ENCODE data around the gene CDC26. TPM values are rescaled to one million over a fixed set of nuclear protein-coding genes. Genes with fewer than 3 reads are reported as not detected.

Gene CDC26
- total RNA-seq, 1 experiment from 2014 or later: 22.0 TPM

DNA sequence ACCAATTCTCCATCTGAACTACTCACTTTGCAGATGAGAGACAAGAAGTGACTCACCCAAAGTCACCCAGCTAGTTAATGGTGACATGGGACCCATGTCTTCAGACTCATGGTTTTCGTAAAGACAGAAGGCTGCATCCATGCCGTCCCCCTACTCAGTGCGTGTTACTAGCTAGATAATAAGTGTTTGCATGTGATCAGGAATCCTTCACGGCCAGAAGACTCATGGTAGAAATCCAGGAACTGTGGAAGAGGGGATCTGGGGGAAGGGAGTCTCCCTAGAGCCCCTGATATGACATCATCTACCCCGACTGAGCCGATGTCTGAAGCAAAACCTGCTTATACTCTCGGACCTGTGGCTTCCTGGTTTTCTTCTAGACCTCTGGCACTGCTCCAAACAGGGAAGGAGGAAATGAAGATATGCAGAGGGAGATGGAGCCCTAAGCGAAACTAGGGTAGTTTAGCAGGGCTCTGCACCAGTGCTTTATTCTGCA lies 24.5 kb upstream of the CDC26 start:
- no peak for DNase-seq (ENCODE audit: low read depth, low spot score)
- H3K27ac ChIP-seq (ENCODE audit: low read depth, low read length): no peak overlapping the region
- TF ChIP-seq, protein P1, sequence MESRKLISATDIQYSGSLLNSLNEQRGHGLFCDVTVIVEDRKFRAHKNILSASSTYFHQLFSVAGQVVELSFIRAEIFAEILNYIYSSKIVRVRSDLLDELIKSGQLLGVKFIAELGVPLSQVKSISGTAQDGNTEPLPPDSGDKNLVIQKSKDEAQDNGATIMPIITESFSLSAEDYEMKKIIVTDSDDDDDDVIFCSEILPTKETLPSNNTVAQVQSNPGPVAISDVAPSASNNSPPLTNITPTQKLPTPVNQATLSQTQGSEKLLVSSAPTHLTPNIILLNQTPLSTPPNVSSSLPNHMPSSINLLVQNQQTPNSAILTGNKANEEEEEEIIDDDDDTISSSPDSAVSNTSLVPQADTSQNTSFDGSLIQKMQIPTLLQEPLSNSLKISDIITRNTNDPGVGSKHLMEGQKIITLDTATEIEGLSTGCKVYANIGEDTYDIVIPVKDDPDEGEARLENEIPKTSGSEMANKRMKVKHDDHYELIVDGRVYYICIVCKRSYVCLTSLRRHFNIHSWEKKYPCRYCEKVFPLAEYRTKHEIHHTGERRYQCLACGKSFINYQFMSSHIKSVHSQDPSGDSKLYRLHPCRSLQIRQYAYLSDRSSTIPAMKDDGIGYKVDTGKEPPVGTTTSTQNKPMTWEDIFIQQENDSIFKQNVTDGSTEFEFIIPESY (IDR thresholded peaks at IDR 0.05; ENCODE audit: extremely low read depth, insufficient replicate concordance, low read length): no peak
- TF ChIP-seq, protein P2, sequence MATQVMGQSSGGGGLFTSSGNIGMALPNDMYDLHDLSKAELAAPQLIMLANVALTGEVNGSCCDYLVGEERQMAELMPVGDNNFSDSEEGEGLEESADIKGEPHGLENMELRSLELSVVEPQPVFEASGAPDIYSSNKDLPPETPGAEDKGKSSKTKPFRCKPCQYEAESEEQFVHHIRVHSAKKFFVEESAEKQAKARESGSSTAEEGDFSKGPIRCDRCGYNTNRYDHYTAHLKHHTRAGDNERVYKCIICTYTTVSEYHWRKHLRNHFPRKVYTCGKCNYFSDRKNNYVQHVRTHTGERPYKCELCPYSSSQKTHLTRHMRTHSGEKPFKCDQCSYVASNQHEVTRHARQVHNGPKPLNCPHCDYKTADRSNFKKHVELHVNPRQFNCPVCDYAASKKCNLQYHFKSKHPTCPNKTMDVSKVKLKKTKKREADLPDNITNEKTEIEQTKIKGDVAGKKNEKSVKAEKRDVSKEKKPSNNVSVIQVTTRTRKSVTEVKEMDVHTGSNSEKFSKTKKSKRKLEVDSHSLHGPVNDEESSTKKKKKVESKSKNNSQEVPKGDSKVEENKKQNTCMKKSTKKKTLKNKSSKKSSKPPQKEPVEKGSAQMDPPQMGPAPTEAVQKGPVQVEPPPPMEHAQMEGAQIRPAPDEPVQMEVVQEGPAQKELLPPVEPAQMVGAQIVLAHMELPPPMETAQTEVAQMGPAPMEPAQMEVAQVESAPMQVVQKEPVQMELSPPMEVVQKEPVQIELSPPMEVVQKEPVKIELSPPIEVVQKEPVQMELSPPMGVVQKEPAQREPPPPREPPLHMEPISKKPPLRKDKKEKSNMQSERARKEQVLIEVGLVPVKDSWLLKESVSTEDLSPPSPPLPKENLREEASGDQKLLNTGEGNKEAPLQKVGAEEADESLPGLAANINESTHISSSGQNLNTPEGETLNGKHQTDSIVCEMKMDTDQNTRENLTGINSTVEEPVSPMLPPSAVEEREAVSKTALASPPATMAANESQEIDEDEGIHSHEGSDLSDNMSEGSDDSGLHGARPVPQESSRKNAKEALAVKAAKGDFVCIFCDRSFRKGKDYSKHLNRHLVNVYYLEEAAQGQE (IDR thresholded peaks at IDR 0.05; ENCODE audit: low read depth): no peak
- TF ChIP-seq CBX3 (IDR thresholded peaks at IDR 0.05; ENCODE audit: low read depth): no peak
- TF ChIP-seq, protein P3, sequence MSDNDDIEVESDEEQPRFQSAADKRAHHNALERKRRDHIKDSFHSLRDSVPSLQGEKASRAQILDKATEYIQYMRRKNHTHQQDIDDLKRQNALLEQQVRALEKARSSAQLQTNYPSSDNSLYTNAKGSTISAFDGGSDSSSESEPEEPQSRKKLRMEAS (IDR thresholded peaks at IDR 0.05): no peak
- no peak for TF ChIP-seq ELF1 (IDR thresholded peaks at IDR 0.05; ENCODE audit: borderline replicate concordance, low read depth)
- TF ChIP-seq FOSL1 (IDR thresholded peaks at IDR 0.05; ENCODE audit: low read depth): no peak
- TF ChIP-seq, protein P4, sequence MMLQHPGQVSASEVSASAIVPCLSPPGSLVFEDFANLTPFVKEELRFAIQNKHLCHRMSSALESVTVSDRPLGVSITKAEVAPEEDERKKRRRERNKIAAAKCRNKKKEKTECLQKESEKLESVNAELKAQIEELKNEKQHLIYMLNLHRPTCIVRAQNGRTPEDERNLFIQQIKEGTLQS (IDR thresholded peaks at IDR 0.05): no peak
- TF ChIP-seq CTCF (IDR thresholded peaks at IDR 0.05 in 2 of 3, conservative IDR thresholded peaks at IDR 0.05 in 1 of 3; ENCODE audit: borderline replicate concordance in 1 of 3, insufficient read depth in 1 of 3, low read depth in 2 of 3, low read length in 2 of 3): no peak
- no peak for TF ChIP-seq EGR1 (IDR thresholded peaks at IDR 0.05; ENCODE audit: low read depth)
- TF ChIP-seq ZNF274 (IDR thresholded peaks at IDR 0.05; ENCODE audit: low read depth, low read length): no peak
- no peak for TF ChIP-seq JUND (IDR thresholded peaks at IDR 0.05)
- TF ChIP-seq POLR2AphosphoS5 (IDR thresholded peaks at IDR 0.05; ENCODE audit: low read depth, low read length): no peak
- TF ChIP-seq SP1 (IDR thresholded peaks at IDR 0.05; ENCODE audit: low read depth): no peak
- no peak for TF ChIP-seq EZH2 (IDR thresholded peaks at IDR 0.05)
- no peak for TF ChIP-seq YY1 (IDR thresholded peaks at IDR 0.05; ENCODE audit: extremely low read depth, insufficient replicate concordance, low read depth, low read length)
- TF ChIP-seq POLR2A (IDR thresholded peaks at IDR 0.05; ENCODE audit: borderline replicate concordance, extremely low read depth, insufficient read depth, insufficient read length): no peak
- no peak for TF ChIP-seq TCF7L2 (IDR thresholded peaks at IDR 0.05; ENCODE audit: borderline replicate concordance, extremely low read depth, insufficient read depth, insufficient read length)
- TF ChIP-seq ZFX (IDR thresholded peaks at IDR 0.05): no peak
- TF ChIP-seq CEBPB (IDR thresholded peaks at IDR 0.05; ENCODE audit: low read depth): no peak
- no peak for TF ChIP-seq SIN3A (IDR thresholded peaks at IDR 0.05; ENCODE audit: low read depth)
- 0 out of 2 replicates have a peak, but pooled peaks cover 6% of the 10 kb centered on the region for H3K27me3 ChIP-seq (ENCODE audit: insufficient read depth, low read length)
- no TSS peak for BruUV-seq (replicated peaks)
- no peaks in the 10 kb centered on the region for H3K36me3 ChIP-seq (ENCODE audit: control insufficient read depth in 1 of 2, insufficient read depth in 2 of 2, low read length in 2 of 2)
- no peak for ATAC-seq
- no peak overlapping the region for H3K4me3 ChIP-seq (replicated peaks in 1 of 2; ENCODE audit: low read depth in 1 of 2, low read length in 2 of 2)
- H4K20me1 ChIP-seq (ENCODE audit: insufficient read depth): no peaks in the 10 kb centered on the region
- no peak overlapping the region for H3K9ac ChIP-seq (ENCODE audit: low read length)
- H3K4me2 ChIP-seq (ENCODE audit: low read length): no peak overlapping the region
- POLR2A ChIA-PET: interaction anchor here (1.4 kb wide), 1 partner anchor 111 kb away, joined by 4 read pairs; the partner anchor contains the start of genes C9orf43 and POLE3
- H3K9me3 ChIP-seq (ENCODE audit: control insufficient read depth in 1 of 2, insufficient read depth in 1 of 2, low read depth in 1 of 2, low read length in 2 of 2): no peaks in the 10 kb centered on the region
- H3K4me1 ChIP-seq (ENCODE audit: control insufficient read depth in 1 of 2, insufficient read depth in 2 of 2, low read length in 2 of 2): no peaks in the 10 kb centered on the region
- RAD21 ChIA-PET (ENCODE audit: low non-redundant PET in 1 of 2, low total read pairs in 2 of 2, uncharacterized antibody in 2 of 2, unreplicated experiment in 2 of 2): no interaction called here
- intact Hi-C loops (cut with micrococcal nuclease): loop anchor here (10.0 kb wide), 1 partner anchor 355 kb away; no protein-coding TSS in a partner anchor
- CTCF ChIA-PET: no interaction called here
- no peaks in the 10 kb centered on the region for H3K79me2 ChIP-seq (ENCODE audit: insufficient read depth, low read length)
- no peak overlapping the region for H2AFZ ChIP-seq (ENCODE audit: low read depth, low read length, poor library complexity, severe bottlenecking)
- H3K9me2 ChIP-seq (ENCODE audit: insufficient read depth): no peaks in the 10 kb centered on the region
